Right lobe of liver (tissue), 6 donors: Measurements from ENCODE around the gene UBAC2. TPM values are rescaled to one million over a fixed set of nuclear protein-coding genes. Genes with fewer than 3 reads are reported as not detected.
A peak's percentile ranks its signal among the peaks of the same experiment; 100 is the strongest.

Experiments used
- ATAC-seq, 4 donors: fragments of 200-7000 bp; cut with Tn5 transposase; one replicate each; pipeline ENCODE4 v1.9.1; 2020; ENCODE audit warnings: mild to moderate bottlenecking in 4 of 4, moderate library complexity in 4 of 4
- DNase-seq, 3 donors: peaks; one replicate each; pipeline ENCODE4 v3.0.0-alpha.2; 2020
- H3K27ac ChIP-seq, 3 donors: fragments of 200-600 bp; one replicate each; pipeline ENCODE4 v1.8.0; 2022
- H3K27me3 ChIP-seq, 2 donors: fragments of 200-600 bp; one replicate each; pipeline ENCODE4 v1.8.0; 2022
- H3K36me3 ChIP-seq, 4 donors: fragments of 200-600 bp; sonication (generic) in 1 of 4; one replicate each; pipeline versions ENCODE4 v1.5.1 to v1.8.0; 2017 to 2022; ENCODE audit warnings: control low read depth in 1 of 4
- H3K4me1 ChIP-seq, 4 donors: fragments of 200-600 bp; sonication (generic) in 1 of 4; one replicate each; pipeline versions ENCODE4 v1.5.1 to v1.8.0; 2017 to 2022; ENCODE audit warnings: control low read depth in 1 of 4
- H3K4me3 ChIP-seq, 3 donors: fragments of 200-600 bp; one replicate each; pipeline ENCODE4 v1.8.0; 2022
- H3K9me3 ChIP-seq, 4 donors: fragments of 200-600 bp; sonication (generic) in 1 of 4; one replicate each; pipeline versions ENCODE4 v1.5.1 to v1.8.0; 2017 to 2022; ENCODE audit warnings: control low read depth in 1 of 4
- POLR2A ChIP-seq: fragments of 450-650 bp; IDR thresholded peaks from one replicate; pipeline ENCODE4 v1.6.1; 2017; ENCODE audit warnings: antibody characterized with exemption, mild to moderate bottlenecking
- WGBS: methylation state at CpG from one replicate; pipeline ENCODE4 v1.1.6; 2018; ENCODE audit warnings: low coverage, low lambda C conversion rate; ENCODE audit not compliant: insufficient coverage; ENCODE audit errors: missing lambda C conversion rate; 5-methylcytosine and 5-hydroxymethylcytosine counted together
- intact Hi-C, 2 donors: fragments of 100-400 bp; cut with DNase I; formaldehyde crosslinking; loops; one replicate each; pipeline versions ENCODE4 v1.11.2 to v1.14.1; 2022
- total RNA-seq, 6 experiments: library from RNA; depleted of rRNA in 2 of 6; stranded (reverse); fragments of >200 nt in 2 of 6; fragmentation: NEBNext Ultra II Directional in 3 of 6; extraction: Animal tissue kit (Norgen Biotek cat#: 25700) in 3 of 6; gene quantifications; one replicate each; pipeline versions ENCODE4 v1.1.0 to v1.2.4, GENCODE V29; 2016 to 2023
- TF ChIP-seq, protein P1 (sequence below), 4 donors: fragments of 200-600 bp in 3 of 4; fragments of 450-650 bp in 1 of 4; IDR thresholded peaks; one replicate each; pipeline versions ENCODE4 v1.5.1 to v1.8.0; 2016 to 2022; ENCODE audit warnings: antibody characterized with exemption in 4 of 4, mild to moderate bottlenecking in 2 of 4
- donor health status: DM: no; HTN: yes; CAD: no.
- donor health status: DM: no; HTN: no; CAD: no.
- donor health status: DM: no; HTN: no; CAD: no.
- donor health status: DM: no; HTN: yes; CAD: no.
- donor health status: DM: no; HTN: yes; CAD: no.

UBAC2 gene
- total RNA-seq, 6 experiments from 2014 or later = 30.2 to 45.0 (median 37.0) TPM

DNA sequence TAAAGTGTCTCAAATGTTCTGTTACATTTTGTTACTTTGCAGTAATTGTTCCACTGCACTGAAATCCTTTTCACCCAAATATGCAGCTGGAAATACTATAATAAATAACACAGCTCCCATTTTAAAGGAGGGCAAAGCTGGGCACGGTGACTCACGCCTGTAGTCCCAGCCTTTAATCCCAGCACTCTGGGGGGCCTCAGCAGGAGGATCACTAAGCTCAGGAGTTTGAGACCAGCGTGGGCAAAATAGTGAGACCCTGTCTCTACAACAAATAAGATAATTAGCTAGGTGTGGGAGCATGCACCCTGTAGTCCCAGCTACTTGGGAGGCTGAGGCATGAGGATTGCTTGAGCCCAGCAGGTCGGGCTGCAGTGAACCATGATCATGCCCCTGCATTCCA, 7.5 kb upstream of the UBAC2 start:
- ATAC-seq = no peak
- Histone ChIP-seq H3K27ac (no peak overlapping the region), H3K4me1 (no peaks in the 10 kb centered on the region), H3K27me3 (no peaks in the 10 kb centered on the region), H3K36me3 (no peaks in the 10 kb centered on the region), H3K4me3 (no peak overlapping the region), H3K9me3 (no peaks in the 10 kb centered on the region)
- TF ChIP-seq POLR2A = no peak
- TF ChIP-seq, protein P1, sequence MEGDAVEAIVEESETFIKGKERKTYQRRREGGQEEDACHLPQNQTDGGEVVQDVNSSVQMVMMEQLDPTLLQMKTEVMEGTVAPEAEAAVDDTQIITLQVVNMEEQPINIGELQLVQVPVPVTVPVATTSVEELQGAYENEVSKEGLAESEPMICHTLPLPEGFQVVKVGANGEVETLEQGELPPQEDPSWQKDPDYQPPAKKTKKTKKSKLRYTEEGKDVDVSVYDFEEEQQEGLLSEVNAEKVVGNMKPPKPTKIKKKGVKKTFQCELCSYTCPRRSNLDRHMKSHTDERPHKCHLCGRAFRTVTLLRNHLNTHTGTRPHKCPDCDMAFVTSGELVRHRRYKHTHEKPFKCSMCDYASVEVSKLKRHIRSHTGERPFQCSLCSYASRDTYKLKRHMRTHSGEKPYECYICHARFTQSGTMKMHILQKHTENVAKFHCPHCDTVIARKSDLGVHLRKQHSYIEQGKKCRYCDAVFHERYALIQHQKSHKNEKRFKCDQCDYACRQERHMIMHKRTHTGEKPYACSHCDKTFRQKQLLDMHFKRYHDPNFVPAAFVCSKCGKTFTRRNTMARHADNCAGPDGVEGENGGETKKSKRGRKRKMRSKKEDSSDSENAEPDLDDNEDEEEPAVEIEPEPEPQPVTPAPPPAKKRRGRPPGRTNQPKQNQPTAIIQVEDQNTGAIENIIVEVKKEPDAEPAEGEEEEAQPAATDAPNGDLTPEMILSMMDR (IDR thresholded peaks at IDR 0.05) = no peak
- DNase-seq = no peak
- intact Hi-C loops = no loop called here
- 38% methylated on average over 2 of the region's 4 CpGs for WGBS

DNA sequence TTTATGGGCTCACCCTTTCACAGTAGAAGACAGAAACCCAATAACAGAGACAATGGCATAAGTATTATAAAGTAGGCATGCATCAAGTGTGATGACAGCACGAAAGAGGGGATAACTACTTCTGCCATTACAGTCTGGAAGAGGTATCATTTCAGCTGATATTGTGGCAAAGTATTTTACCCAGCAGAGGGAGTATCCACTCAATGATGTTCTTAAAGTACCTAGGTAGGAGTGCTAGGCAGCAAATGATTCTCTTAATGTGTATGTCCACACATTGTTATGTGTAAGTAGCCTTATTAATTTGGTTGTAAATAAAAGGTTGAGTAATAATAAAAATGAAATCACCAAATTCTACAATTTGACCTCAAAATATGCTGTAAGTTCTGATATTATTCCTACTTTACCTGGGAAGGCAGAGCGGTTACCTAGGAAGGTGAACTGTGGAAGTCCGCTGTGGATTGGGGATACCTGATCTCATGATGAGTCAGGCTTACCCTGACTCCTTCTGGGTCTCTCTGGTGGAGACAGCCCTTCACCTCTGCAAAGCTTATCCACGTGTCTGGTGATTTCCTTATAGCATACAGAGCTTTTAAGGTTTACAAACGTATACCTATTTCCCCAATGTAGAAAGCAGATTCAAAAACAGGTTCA, 4.1 kb upstream of the UBAC2 start:
- peaks cover 0 to 5% (median 0%) of the 10 kb centered on the region in 4 donors for H3K4me1 ChIP-seq
- H3K27me3 ChIP-seq = no peaks in the 10 kb centered on the region
- DNase-seq (no peak), ATAC-seq (no peak)
- H3K27ac ChIP-seq = no peak overlapping the region
- intact Hi-C loops = no loop called here
- H3K4me3 ChIP-seq = no peak overlapping the region
- no peaks in the 10 kb centered on the region for H3K36me3 ChIP-seq
- H3K9me3 ChIP-seq = no peaks in the 10 kb centered on the region
- WGBS = 75% methylated on average over 5 of the region's 5 CpGs
- TF ChIP-seq POLR2A = no peak
- TF ChIP-seq, protein P1 (IDR thresholded peaks at IDR 0.05) = peak; percentile 4 to 31 (median 20)

DNA sequence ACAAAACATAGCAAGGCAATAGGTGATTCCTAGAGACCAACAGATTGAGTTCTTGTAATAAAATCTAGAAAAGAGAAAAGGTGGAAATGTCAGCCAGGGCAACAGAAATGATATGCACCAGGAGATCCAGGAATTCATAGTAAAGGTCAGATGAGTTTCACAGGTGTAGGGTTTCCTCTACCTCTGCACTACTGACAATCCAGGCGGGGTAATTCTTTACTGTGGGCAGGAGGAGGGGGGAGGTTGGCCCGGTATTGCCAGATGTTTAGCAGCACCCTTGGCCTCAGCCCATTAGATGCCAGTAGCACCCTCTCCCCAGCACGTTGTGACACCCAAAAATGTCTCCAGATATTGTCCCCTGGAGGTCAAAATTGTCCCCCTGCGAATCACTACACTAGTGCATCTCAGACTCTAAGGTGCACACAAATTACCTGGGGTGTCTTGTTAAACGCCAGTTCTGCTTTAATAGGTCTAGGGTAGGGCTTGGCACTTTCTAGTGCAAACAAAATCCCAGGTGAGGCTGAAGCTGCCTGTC, 3.5 kb upstream of the UBAC2 start:
- intact Hi-C loops = no loop called here
- no peak overlapping the region for H3K27ac ChIP-seq

GRCh38 chr13:99199541-99200431, 868 bp upstream of the UBAC2 start:
- 11% methylated on average over 19 of the region's 37 CpGs for whole genome bisulfite sequencing
- DNase-seq = peak in 1 of 3 donors; percentile 53
- Histone ChIP-seq H3K36me3 (no peaks in the 10 kb centered on the region), H3K27ac (peak overlapping the region; percentile 95 to 98 (median 98)), H3K27me3 (no peaks in the 10 kb centered on the region), H3K9me3 (no peaks in the 10 kb centered on the region), H3K4me3 (peak overlapping the region; percentile 97 to 98 (median 98)), H3K4me1 (peaks cover 0 to 15% (median 2%) of the 10 kb centered on the region in 4 donors)
- peak in 3 of 4 donors; percentile 2 to 7 (median 6) for ATAC-seq
- intact Hi-C loops = no loop called here
- TF ChIP-seq POLR2A = no peak
- TF ChIP-seq, protein P1 (IDR thresholded peaks at IDR 0.05) = no peak

More for the DNA sequence above, 3.5 kb upstream of the UBAC2 start:
- Histone ChIP-seq H3K9me3 (no peaks in the 10 kb centered on the region), H3K4me1 (peaks cover 0 to 5% (median 1%) of the 10 kb centered on the region in 4 donors), H3K4me3 (no peak overlapping the region), H3K27me3 (no peaks in the 10 kb centered on the region), H3K36me3 (no peaks in the 10 kb centered on the region)
- no peak for TF ChIP-seq POLR2A
- DNase-seq (no peak), ATAC-seq (no peak)
- 38% methylated on average over 2 of the region's 5 CpGs for WGBS
